Measurements from ENCODE around the gene AZIN2.

DNA sequence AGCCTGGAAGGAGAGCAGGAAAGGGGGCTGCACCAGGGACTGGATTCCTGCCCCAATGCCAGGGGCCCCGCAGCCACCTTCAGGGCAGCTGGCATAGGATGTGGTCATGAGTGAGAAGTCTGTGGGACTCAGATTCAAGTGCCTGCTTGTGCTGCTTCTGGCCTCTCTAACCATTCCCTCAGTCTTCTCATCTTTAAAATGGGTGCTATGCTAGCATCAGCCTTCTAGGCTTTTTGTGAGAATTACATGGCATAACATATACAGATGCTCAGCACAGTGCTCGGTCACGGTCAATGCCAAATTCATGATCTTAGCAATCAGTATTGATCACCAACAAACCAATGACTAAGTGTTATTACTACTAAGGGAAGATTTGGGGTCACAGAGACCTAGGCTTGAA, 77.4 kb downstream of the AZIN2 start:
- TF ChIP-seq, protein P1, sequence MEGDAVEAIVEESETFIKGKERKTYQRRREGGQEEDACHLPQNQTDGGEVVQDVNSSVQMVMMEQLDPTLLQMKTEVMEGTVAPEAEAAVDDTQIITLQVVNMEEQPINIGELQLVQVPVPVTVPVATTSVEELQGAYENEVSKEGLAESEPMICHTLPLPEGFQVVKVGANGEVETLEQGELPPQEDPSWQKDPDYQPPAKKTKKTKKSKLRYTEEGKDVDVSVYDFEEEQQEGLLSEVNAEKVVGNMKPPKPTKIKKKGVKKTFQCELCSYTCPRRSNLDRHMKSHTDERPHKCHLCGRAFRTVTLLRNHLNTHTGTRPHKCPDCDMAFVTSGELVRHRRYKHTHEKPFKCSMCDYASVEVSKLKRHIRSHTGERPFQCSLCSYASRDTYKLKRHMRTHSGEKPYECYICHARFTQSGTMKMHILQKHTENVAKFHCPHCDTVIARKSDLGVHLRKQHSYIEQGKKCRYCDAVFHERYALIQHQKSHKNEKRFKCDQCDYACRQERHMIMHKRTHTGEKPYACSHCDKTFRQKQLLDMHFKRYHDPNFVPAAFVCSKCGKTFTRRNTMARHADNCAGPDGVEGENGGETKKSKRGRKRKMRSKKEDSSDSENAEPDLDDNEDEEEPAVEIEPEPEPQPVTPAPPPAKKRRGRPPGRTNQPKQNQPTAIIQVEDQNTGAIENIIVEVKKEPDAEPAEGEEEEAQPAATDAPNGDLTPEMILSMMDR (IDR thresholded peaks at IDR 0.05) = no peak
- TF ChIP-seq POLR2A (IDR thresholded peaks at IDR 0.05) = no peak

Data from right lobe of liver (tissue), 4 donors.